Urinary bladder (tissue), 4 donors: ENCODE data around the gene LIMA1. TPM values are rescaled to one million over a fixed set of nuclear protein-coding genes. Genes with fewer than 3 reads are reported as not detected.
"Not testable (repeated sequence)": the region's sequence is repeated elsewhere in the genome, so short reads cannot be mapped to it uniquely, and the experiment has no call there.

Source experiments
- DNase-seq: peaks from one replicate; pipeline ENCODE4 v3.0.0-alpha.2; 2015; ENCODE audit errors: extremely low spot score
- H3K27ac ChIP-seq: one replicate; pipeline ENCODE4 v1.5.1; 2013; ENCODE audit warnings: low read depth, mild to moderate bottlenecking, moderate library complexity
- H3K36me3 ChIP-seq: one replicate; pipeline ENCODE4 v1.6.1; 2013; ENCODE audit warnings: mild to moderate bottlenecking, moderate library complexity; ENCODE audit not compliant: insufficient read depth
- H3K4me1 ChIP-seq: one replicate; pipeline ENCODE4 v1.6.1; 2013; ENCODE audit warnings: mild to moderate bottlenecking, moderate library complexity; ENCODE audit not compliant: insufficient read depth
- H3K4me3 ChIP-seq: one replicate; pipeline ENCODE4 v1.5.1; 2013; ENCODE audit warnings: low read depth, low read length
- WGBS: extraction: QIAGEN DNeasy Blood & Tissue Kit; methylation state at CpG from one replicate; pipeline ENCODE4 v1.1.7; 2013; 5-methylcytosine and 5-hydroxymethylcytosine counted together
- polyA plus RNA-seq: library from polyadenylated mRNA; stranded (reverse); fragments of 200-250 nt; gene quantifications from one replicate; pipeline ENCODE4 v1.2.3, GENCODE V29; 2013
- total RNA-seq: library from RNA; depleted of rRNA; stranded (reverse); fragments of >200 nt; gene quantifications from one replicate; pipeline ENCODE4 v1.2.3, GENCODE V29; 2014
- donor health status: healthy with polysubstance abuse.
- donor health status: healthy.

LIMA1 gene
- total RNA-seq (137 TPM), polyA plus RNA-seq (47.3 TPM)

DNA sequence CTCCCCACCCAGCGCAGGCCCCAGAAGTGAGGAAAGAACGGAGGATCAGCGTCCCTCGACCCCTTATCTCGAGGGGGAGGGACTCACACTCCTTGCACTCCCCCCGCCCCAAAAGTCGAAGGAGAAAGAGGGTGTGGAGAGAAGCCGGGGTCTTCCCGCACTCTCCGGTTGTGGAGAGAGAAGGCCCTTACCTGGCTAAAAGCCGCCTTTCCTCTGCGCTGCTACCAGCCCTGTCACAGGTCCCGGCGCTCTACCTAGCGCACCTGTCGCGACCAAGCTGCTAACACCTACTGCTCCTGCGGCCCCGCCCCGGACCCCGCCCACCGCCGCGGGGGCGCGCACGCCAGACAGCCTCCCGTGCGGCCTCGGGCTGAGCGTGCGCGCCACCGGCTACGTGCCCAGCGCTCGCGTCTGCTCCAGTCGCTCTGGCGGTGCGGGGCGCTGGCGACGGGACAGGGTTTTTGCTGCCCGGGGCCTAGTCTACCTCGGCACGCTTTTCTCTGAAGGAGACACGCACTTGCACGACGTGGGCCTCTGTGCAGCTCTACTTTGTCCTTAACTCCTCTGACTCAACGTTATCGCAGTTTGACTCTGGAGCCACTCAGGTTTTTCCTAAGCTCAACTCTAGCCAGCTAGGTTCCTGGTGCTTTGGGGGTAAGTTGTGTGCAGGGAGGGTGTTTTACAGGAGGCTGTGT lies at the start of gene LIMA1:
TSS of gene LIMA1 (minus strand) at position 292 of the 695 bp plus-strand sequence. CDS start 34,769 bp downstream, outside the sequence.
- WGBS = under 1% methylated on average over 52 of the region's 52 CpGs

DNA sequence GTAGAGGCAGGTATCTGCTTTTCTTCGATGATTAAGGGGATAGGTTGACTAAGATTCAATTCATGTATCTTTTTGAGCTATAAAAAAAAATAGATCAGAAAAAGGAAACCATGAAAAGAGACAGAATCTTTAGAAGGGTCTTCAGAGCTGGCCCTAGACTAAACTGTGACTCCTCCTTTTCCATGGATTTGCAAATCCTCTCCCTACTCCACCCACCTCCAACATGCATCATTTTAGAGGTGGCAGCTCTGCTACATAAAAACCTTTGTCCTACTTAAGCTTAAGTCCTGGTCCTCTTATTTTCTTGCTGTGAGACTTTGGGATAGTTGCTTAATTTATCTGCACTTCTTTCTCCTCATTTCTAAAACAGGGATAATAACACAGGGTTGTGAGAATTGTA lies 48.4 kb upstream of the LIMA1 start:
- Histone ChIP-seq H3K4me3 (no peak overlapping the region), H3K36me3 (no peaks in the 10 kb centered on the region), H3K4me1 (no peaks in the 10 kb centered on the region), H3K27ac (no peak overlapping the region)
- DNase-seq = no peak
- WGBS = 89% methylated on average over 1 of the region's 1 CpG

More for the DNA sequence above, at the start of gene LIMA1:
- Histone ChIP-seq H3K4me1 (no peaks in the 10 kb centered on the region), H3K36me3 (no peaks in the 10 kb centered on the region), H3K4me3 (peak within 1 kb of the TSS; percentile 53), H3K27ac (no peak within 1 kb of the TSS)
- peak; percentile 68 for DNase-seq

DNA sequence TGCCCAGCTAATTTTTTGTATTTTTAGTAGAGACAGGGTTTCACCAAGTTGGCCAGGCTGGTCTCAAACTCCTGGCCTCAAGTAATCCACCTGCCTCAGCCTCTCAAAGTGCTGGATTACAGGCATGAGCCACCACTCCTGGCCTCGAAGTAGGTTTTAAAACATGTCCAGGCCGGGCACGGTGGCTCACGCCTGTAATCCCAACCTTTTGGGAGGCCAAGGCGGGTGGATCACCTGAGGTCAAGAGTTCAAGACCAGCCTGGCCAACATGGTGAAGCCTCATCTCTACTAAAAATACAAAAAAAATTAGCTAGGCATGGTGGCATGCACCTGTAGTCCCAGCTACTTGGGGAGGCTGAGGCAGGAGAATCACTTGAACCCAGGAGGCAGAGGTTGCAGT lies 45.3 kb upstream of the LIMA1 start:
- not testable (repeated sequence) for H3K27ac ChIP-seq, H3K36me3 ChIP-seq, H3K4me1 ChIP-seq, H3K4me3 ChIP-seq, DNase-seq
- WGBS = 95% methylated on average over 5 of the region's 5 CpGs

DNA sequence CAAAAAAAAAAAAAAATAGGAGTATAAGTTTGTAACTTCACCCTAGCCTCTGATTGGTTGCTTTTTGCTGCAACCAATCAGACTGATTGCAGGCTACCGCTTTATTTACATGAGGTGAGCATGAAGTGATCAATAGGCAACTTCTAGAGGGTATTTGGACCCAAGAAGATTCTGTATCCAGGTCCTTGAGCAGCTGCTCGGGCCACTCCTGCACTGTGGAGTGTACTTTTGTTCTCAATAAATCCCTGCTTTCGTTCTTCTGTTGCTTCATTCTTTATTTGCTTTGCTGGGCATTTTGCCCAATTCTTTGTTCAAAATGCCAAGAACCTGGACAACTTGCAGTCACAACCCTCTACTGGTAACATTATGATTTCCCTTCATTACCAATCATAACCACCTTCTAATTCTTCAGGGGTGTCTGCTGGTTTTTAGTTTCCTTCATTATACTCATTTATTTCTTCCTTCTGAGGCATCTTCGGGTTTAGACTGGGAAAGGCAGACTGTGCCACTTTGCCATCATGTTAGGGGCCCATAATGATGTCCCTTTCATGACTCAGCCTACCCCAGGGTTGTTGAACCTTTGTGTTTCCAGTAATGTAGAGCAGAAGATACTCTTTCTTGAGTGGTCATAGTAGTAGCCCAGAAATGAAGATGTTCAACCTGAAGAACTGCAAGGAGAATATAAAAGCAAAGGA lies 43.4 kb upstream of the LIMA1 start:
- no peak overlapping the region for H3K27ac ChIP-seq
- WGBS = 55% methylated on average over 4 of the region's 4 CpGs

DNA sequence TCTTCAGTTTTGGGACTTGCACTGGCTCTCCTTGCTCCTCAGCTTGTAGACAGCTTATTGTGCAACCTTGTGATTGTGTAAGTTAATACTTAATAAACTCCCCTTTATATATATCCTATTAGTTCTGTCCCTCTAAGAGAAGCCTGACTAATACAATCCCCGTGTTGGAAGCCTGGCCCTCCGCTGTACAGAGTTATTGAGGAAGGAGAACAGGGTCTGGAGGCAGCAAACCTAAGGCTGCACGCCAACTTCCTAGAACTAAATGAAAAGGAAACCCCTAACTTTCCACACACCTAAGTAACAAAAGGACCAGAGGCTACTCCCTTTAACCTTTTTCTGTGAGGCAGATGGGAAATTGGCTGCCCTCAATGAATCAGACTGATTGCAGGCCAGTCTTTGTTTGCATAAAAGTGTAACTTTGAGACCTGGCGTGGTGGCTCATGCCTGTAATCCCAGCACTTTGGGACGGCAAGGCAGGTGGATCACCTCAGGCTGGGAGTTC lies 42.6 kb upstream of the LIMA1 start:
- no peak for DNase-seq
- Histone ChIP-seq H3K27ac (no peak overlapping the region), H3K4me1 (no peaks in the 10 kb centered on the region), H3K4me3 (no peak overlapping the region), H3K36me3 (no peaks in the 10 kb centered on the region)
- 76% methylated on average over 5 of the region's 5 CpGs for WGBS

More for the DNA sequence above, 43.4 kb upstream of the LIMA1 start:
- H3K4me1 ChIP-seq = no peaks in the 10 kb centered on the region
- no peaks in the 10 kb centered on the region for H3K36me3 ChIP-seq
- DNase-seq = peak; percentile 10
- no peak overlapping the region for H3K4me3 ChIP-seq

GRCh38 chr12:50324770-50325169 lies 41.5 kb upstream of the LIMA1 start:
- WGBS = 93% methylated on average over 4 of the region's 4 CpGs
- H3K36me3 ChIP-seq, H3K27ac ChIP-seq, DNase-seq, H3K4me3 ChIP-seq, H3K4me1 ChIP-seq: not testable (repeated sequence)

- H3K27ac ChIP-seq, H3K36me3 ChIP-seq, H3K4me1 ChIP-seq, DNase-seq, H3K4me3 ChIP-seq: not testable (repeated sequence)
- WGBS = 99% methylated on average over 7 of the region's 7 CpGs
Observed at GRCh38 chr12:50324077-50324476, 40.8 kb upstream of the LIMA1 start.

DNA sequence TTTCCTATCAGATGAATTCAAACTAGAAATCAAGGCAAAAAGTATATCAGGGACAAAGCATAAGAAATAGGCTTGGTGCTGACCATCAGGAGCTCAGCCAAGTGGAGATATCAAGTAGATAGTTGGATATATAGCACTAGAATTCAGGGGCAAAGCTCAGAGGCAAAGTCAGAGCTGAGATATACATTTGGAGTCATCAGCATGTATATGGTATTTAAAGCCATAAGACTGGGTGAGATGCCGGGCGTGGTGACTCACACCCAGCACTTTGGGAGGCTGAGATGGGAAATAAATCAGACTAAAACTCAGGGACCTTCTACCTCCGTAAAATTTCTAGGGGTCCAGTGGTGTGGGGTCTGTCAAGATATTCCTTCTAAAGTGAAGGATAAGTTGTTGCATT lies 38.9 kb upstream of the LIMA1 start:
- Histone ChIP-seq H3K4me3 (no peak overlapping the region), H3K4me1 (no peaks in the 10 kb centered on the region), H3K36me3 (no peaks in the 10 kb centered on the region), H3K27ac (no peak overlapping the region)
- 97% methylated on average over 3 of the region's 3 CpGs for WGBS
- no peak for DNase-seq

DNA sequence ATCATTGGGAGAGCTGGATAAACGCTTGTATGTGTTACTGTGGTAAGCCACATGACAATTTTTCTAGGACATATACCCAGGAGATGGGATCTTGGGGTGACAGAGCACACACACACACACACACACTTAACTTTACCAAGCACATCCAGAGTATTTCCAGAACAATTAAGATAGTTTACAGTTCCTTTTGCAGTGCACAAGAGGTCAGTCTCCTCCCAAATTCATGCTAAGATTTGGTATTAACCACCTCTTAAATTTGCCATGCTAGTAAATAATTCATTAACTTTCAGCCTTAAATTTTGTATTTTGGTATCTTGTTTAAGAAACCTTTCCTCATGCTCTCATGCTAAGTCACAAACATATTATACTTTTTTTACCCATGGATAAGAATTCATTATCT lies 33.9 kb upstream of the LIMA1 start:
- WGBS = 84% methylated on average over 1 of the region's 1 CpG
- H3K27ac ChIP-seq = no peak overlapping the region
- H3K4me1 ChIP-seq = no peaks in the 10 kb centered on the region
- H3K4me3 ChIP-seq = no peak overlapping the region
- no peaks in the 10 kb centered on the region for H3K36me3 ChIP-seq
- no peak for DNase-seq

- WGBS = 93% methylated on average over 9 of the region's 9 CpGs
- Histone ChIP-seq H3K36me3 (no peaks in the 10 kb centered on the region), H3K27ac (no peak overlapping the region), H3K4me1 (no peaks in the 10 kb centered on the region), H3K4me3 (no peak overlapping the region)
- no peak for DNase-seq
Observed at GRCh38 chr12:50315803-50316202, 32.5 kb upstream of the LIMA1 start.

GRCh38 chr12:50314636-50315312 lies 31.5 kb upstream of the LIMA1 start:
- peak; percentile 41 for DNase-seq
- WGBS = 61% methylated on average over 7 of the region's 7 CpGs
- H3K36me3 ChIP-seq = no peaks in the 10 kb centered on the region
- no peak overlapping the region for H3K4me3 ChIP-seq
- no peak overlapping the region for H3K27ac ChIP-seq
- H3K4me1 ChIP-seq = no peaks in the 10 kb centered on the region

GRCh38 chr12:50313971-50314370 lies 30.7 kb upstream of the LIMA1 start:
- H3K36me3 ChIP-seq, DNase-seq, H3K27ac ChIP-seq, H3K4me3 ChIP-seq, H3K4me1 ChIP-seq: not testable (repeated sequence)
- WGBS = 95% methylated on average over 8 of the region's 8 CpGs

GRCh38 chr12:50313256-50313931 lies 30.1 kb upstream of the LIMA1 start:
- no peaks in the 10 kb centered on the region for H3K4me1 ChIP-seq
- DNase-seq = no peak
- no peak overlapping the region for H3K27ac ChIP-seq
- no peaks in the 10 kb centered on the region for H3K36me3 ChIP-seq
- no peak overlapping the region for H3K4me3 ChIP-seq
- WGBS = 88% methylated on average over 5 of the region's 5 CpGs
